Ovary (tissue), 3 donors: ENCODE measurements around the gene NLE1.

Experiments used
- CTCF ChIP-seq, 3 donors: fragments of 450-650 bp in 2 of 3; fragments of 200-600 bp in 1 of 3; IDR thresholded peaks; one replicate each; pipeline versions ENCODE4 v1.5.1 to v1.8.0; 2016 to 2022; ENCODE audit warnings: antibody characterized with exemption in 3 of 3, mild to moderate bottlenecking in 1 of 3
- EP300 ChIP-seq: sonication (generic); formaldehyde crosslinking; IDR thresholded peaks from one replicate; pipeline ENCODE4 v1.6.1; 2017; ENCODE audit warnings: antibody characterized with exemption
- POLR2A ChIP-seq: fragments of 450-650 bp; IDR thresholded peaks from one replicate; pipeline ENCODE4 v1.6.1; 2017; ENCODE audit warnings: antibody characterized with exemption, mild to moderate bottlenecking, moderate library complexity
- donor health status: DM: no; HTN: no; CAD: no.

- TF ChIP-seq CTCF (IDR thresholded peaks at IDR 0.05) (no peak), POLR2A (no peak), EP300 (no peak)
These were observed 44.3 kb downstream of the NLE1 start for GRCh38 chr17:35097776-35098175.
